ENCODE measurements around the gene SYCN. TPM values are rescaled to one million over a fixed set of nuclear protein-coding genes. Genes with fewer than 3 reads are reported as not detected.

The SYCN gene
- total RNA-seq, 3 donors from 2014 or later (not counting 1 experiment from before 2014, with no cell fraction given): not detected

DNA sequence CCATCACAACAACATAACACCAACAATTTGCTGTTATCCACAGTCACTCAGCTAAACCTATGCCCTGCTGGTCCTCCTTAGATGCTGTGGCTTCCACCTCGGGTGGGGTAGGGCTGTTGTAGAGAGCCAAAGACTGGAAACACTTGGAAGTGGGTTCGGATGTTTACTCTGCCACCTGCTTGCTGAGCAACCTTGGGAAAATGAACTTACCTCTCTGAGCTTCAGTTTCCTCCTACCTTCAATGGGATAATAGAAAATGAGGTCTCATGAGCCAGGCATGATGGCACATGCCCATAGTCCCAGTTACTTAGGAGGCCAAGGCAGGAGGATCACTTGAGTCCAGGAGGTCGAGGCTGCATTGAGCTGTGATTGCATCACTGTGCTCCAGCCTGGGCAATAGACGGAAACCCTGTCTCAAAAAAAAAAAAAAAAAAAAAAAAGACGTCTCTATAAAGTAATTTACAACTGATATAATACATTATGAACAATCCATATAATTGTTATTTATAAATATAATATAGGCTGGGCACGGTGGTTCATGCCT, 3.3 kb upstream of the SYCN start:
- DNase-seq: no peak
- H3K4me3 Mint-ChIP-seq: no peak overlapping the region
- no peaks in the 10 kb centered on the region for H3K4me1 Mint-ChIP-seq
- no peaks in the 10 kb centered on the region for H3K36me3 ChIP-seq (ENCODE audit: control insufficient read depth, insufficient read depth, low read length)
- H3K27ac ChIP-seq (ENCODE audit: low read length): no peak overlapping the region
- peaks cover 20 to 21% of the 10 kb centered on the region in 2 donors for H3K27me3 Mint-ChIP-seq (ENCODE audit: low read depth in 2 of 2)
- no peaks in the 10 kb centered on the region for H3K9me3 Mint-ChIP-seq
- no peak overlapping the region for H3K4me3 ChIP-seq (ENCODE audit: low read length)
- 78% methylated on average over 3 of the region's 6 CpGs for WGBS (ENCODE audit: insufficient coverage)
- H3K36me3 Mint-ChIP-seq: no peaks in the 10 kb centered on the region
- no peak for ATAC-seq
- no peak overlapping the region for H3K27ac Mint-ChIP-seq
- TF ChIP-seq CTCF (IDR thresholded peaks at IDR 0.05): no peak
- no peaks in the 10 kb centered on the region for H3K4me1 ChIP-seq (ENCODE audit: control insufficient read depth, insufficient read depth, low read length)
- peaks cover 16% of the 10 kb centered on the region for H3K27me3 ChIP-seq (ENCODE audit: control insufficient read depth, insufficient read depth, low read length)
- intact Hi-C loops (cut with micrococcal nuclease): no loop called here
- no peaks in the 10 kb centered on the region for H3K9me3 ChIP-seq (ENCODE audit: control insufficient read depth, insufficient read depth, low read length)

DNA sequence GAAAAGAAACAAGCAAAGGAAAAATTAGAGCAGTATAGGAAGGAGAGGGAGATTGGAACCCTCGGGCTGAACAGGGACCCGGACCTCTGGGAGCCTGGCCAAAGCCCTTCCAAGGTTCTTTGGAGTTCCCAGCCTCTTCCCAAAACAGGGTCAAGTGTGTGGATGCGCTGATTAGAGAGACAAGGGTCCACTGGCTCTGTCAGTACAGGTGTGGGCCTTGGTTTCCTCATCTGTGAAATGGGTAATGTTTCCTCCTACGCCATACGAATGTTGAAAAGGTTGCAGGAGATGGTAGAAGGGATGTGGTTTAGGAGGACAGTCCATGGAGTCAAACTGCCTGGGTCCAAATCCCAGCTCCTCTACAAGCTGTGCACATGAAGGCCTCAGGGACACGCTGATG, 2.1 kb upstream of the SYCN start:
- no peaks in the 10 kb centered on the region for H3K36me3 ChIP-seq (ENCODE audit: control insufficient read depth, insufficient read depth, low read length)
- no peak overlapping the region for H3K4me3 ChIP-seq (ENCODE audit: low read length)
- no peaks in the 10 kb centered on the region for H3K4me1 Mint-ChIP-seq
- peaks cover 28 to 31% of the 10 kb centered on the region in 2 donors for H3K27me3 Mint-ChIP-seq (ENCODE audit: low read depth in 2 of 2)
- intact Hi-C loops (cut with micrococcal nuclease): no loop called here
- no peak overlapping the region for H3K27ac ChIP-seq (ENCODE audit: low read length)
- no peaks in the 10 kb centered on the region for H3K4me1 ChIP-seq (ENCODE audit: control insufficient read depth, insufficient read depth, low read length)
- ATAC-seq (no peak), DNase-seq (no peak)
- H3K9me3 Mint-ChIP-seq: no peaks in the 10 kb centered on the region
- no peak overlapping the region for H3K4me3 Mint-ChIP-seq
- no peaks in the 10 kb centered on the region for H3K36me3 Mint-ChIP-seq
- H3K27me3 ChIP-seq (ENCODE audit: control insufficient read depth, insufficient read depth, low read length): peaks cover 21% of the 10 kb centered on the region
- TF ChIP-seq CTCF (IDR thresholded peaks at IDR 0.05): no peak
- H3K9me3 ChIP-seq (ENCODE audit: control insufficient read depth, insufficient read depth, low read length): no peaks in the 10 kb centered on the region
- no peak overlapping the region for H3K27ac Mint-ChIP-seq
- 89% methylated on average over 6 of the region's 6 CpGs for WGBS (ENCODE audit: insufficient coverage)

DNA sequence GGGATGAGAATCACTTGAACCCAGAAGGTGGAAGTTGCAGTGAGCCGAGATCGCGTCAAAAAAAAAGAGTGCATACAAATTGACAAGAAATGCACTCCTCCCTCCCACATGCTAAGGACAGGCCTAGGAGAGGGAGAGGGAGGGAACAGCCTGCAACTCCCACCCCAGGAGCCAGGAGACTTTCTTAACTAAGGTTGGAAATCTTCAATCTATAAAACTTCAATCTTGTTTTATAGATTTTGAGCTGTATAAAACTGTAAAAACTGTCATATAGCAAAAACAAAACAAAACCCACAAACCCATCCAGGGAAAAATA, 1.3 kb upstream of the SYCN start:
- no peak overlapping the region for H3K4me3 Mint-ChIP-seq
- H3K36me3 Mint-ChIP-seq: no peaks in the 10 kb centered on the region
- TF ChIP-seq CTCF (IDR thresholded peaks at IDR 0.05): no peak
- peaks cover 35 to 38% of the 10 kb centered on the region in 2 donors for H3K27me3 Mint-ChIP-seq (ENCODE audit: low read depth in 2 of 2)
- no peaks in the 10 kb centered on the region for H3K9me3 Mint-ChIP-seq
- intact Hi-C loops (cut with micrococcal nuclease): no loop called here
- no CpG with 5 or more reads among the region's 3 CpGs for WGBS (ENCODE audit: insufficient coverage)
- Histone ChIP-seq H3K4me3 (ENCODE audit: low read length) (no peak overlapping the region), H3K27ac (ENCODE audit: low read length) (no peak overlapping the region), H3K36me3 (ENCODE audit: control insufficient read depth, insufficient read depth, low read length) (no peaks in the 10 kb centered on the region), H3K4me1 (ENCODE audit: control insufficient read depth, insufficient read depth, low read length) (no peaks in the 10 kb centered on the region), H3K27me3 (ENCODE audit: control insufficient read depth, insufficient read depth, low read length) (peaks cover 21% of the 10 kb centered on the region), H3K9me3 (ENCODE audit: control insufficient read depth, insufficient read depth, low read length) (no peaks in the 10 kb centered on the region)
- ATAC-seq: no peak
- DNase-seq: no peak
- H3K27ac Mint-ChIP-seq: no peak overlapping the region
- no peaks in the 10 kb centered on the region for H3K4me1 Mint-ChIP-seq

- DNase-seq (no peak), ATAC-seq (no peak)
- Histone ChIP-seq H3K9me3 (ENCODE audit: control insufficient read depth, insufficient read depth, low read length) (no peaks in the 10 kb centered on the region), H3K4me1 (ENCODE audit: control insufficient read depth, insufficient read depth, low read length) (no peaks in the 10 kb centered on the region), H3K36me3 (ENCODE audit: control insufficient read depth, insufficient read depth, low read length) (no peaks in the 10 kb centered on the region), H3K27ac (ENCODE audit: low read length) (no peak overlapping the region), H3K27me3 (ENCODE audit: control insufficient read depth, insufficient read depth, low read length) (peaks cover 32% of the 10 kb centered on the region), H3K4me3 (ENCODE audit: low read length) (no peak overlapping the region)
- 95% methylated on average over 1 of the region's 1 CpG for WGBS (ENCODE audit: insufficient coverage)
- Mint-ChIP-seq H3K9me3 (no peaks in the 10 kb centered on the region), H3K36me3 (no peaks in the 10 kb centered on the region), H3K4me1 (no peaks in the 10 kb centered on the region), H3K27ac (no peak overlapping the region), H3K27me3 (ENCODE audit: low read depth in 2 of 2) (peaks cover 42 to 48% of the 10 kb centered on the region in 2 donors), H3K4me3 (no peak overlapping the region)
- TF ChIP-seq CTCF (IDR thresholded peaks at IDR 0.05): no peak
- intact Hi-C loops (cut with micrococcal nuclease): no loop called here
Observed at GRCh38 chr19:39202998-39203355, 1.1 kb downstream of the SYCN start.

All from natural killer cell (primary cell).